ENCODE results near the gene HMOX1. TPM values are rescaled to one million over a fixed set of nuclear protein-coding genes. Genes with fewer than 3 reads are reported as not detected.
A peak's percentile ranks its signal among the peaks of the same experiment; 100 is the strongest.
"Not testable (repeated sequence)": the region's sequence is repeated elsewhere in the genome, so short reads cannot be mapped to it uniquely, and the experiment has no call there.

Gene HMOX1
- total and polyA plus RNA-seq, 2 of the 8 experiments (the other 6 are each of a cell fraction or from before 2014, with no cell fraction given): 25.0 to 41.6 TPM

- H2BK15ac ChIP-seq (ENCODE audit: low read length); H3K9me3 ChIP-seq (ENCODE audit: insufficient read depth in 2 of 2, low read depth in 1 of 2, low read length in 1 of 2); H3K14ac ChIP-seq (ENCODE audit: insufficient read length); H3K4me2 ChIP-seq (ENCODE audit: insufficient read depth in 1 of 2, low read depth in 2 of 2, low read length in 2 of 2); H4K20me1 ChIP-seq (replicated peaks in 1 of 2; ENCODE audit: control insufficient read depth in 1 of 2, insufficient read depth in 2 of 2, low read length in 2 of 2); H3K79me2 ChIP-seq (ENCODE audit: control insufficient read depth in 1 of 2, insufficient read depth in 2 of 2, low read length in 2 of 2); H2AFZ ChIP-seq (ENCODE audit: low read length); H3K4ac ChIP-seq (replicated peaks; ENCODE audit: insufficient read length, low read depth, low read length); H2BK20ac ChIP-seq (ENCODE audit: low read length); H3K23ac ChIP-seq (ENCODE audit: insufficient read length); H3K27me3 ChIP-seq (replicated peaks in 1 of 4; ENCODE audit: control insufficient read depth in 3 of 4, extremely low read depth in 1 of 4, insufficient read depth in 3 of 4, low read length in 3 of 4); H4K91ac ChIP-seq (replicated peaks; ENCODE audit: insufficient read length, low read length); H3K4me3 ChIP-seq (ENCODE audit: extremely low read depth in 1 of 4, insufficient read depth in 2 of 4, low read depth in 3 of 4, low read length in 4 of 4); H4K5ac ChIP-seq (ENCODE audit: insufficient read length, low read depth, low read length); FAIRE-seq; H3K36me3 ChIP-seq (ENCODE audit: control insufficient read depth in 2 of 4, insufficient read depth in 4 of 4, low read length in 3 of 4); H2BK5ac ChIP-seq (ENCODE audit: low read depth, low read length); H3K4me1 ChIP-seq (replicated peaks in 1 of 4; ENCODE audit: control insufficient read depth in 3 of 4, insufficient read depth in 4 of 4, low read length in 3 of 4); H3K18ac ChIP-seq (ENCODE audit: extremely low read depth, low read length); H3K56ac ChIP-seq (replicated peaks; ENCODE audit: insufficient read length, low read depth, low read length); H3K27ac ChIP-seq (ENCODE audit: low read depth, low read length); H4K8ac ChIP-seq (ENCODE audit: extremely low read depth, insufficient read depth, low read length); H3K23me2 ChIP-seq (ENCODE audit: low read depth, low read length); H2BK120ac ChIP-seq (replicated peaks; ENCODE audit: low read depth, low read length); H2BK12ac ChIP-seq (ENCODE audit: low read depth, low read length); H3K79me1 ChIP-seq (ENCODE audit: low read depth, low read length); H3K9ac ChIP-seq (replicated peaks in 1 of 4; ENCODE audit: extremely low read depth in 1 of 4, low read depth in 3 of 4, low read length in 3 of 4); DNase-seq (ENCODE audit: low read depth in 1 of 2, low spot score in 2 of 2): not testable (repeated sequence)
- WGBS, 2 experiments (ENCODE audit: extremely low coverage in 1 of 2, insufficient coverage in 1 of 2, insufficient read length in 1 of 2, insufficient replicate concordance in 2 of 2, low coverage in 1 of 2, low lambda C conversion rate in 2 of 2, missing lambda C conversion rate in 1 of 2): 95% methylated on average over 7 of the region's 7 CpGs; no CpG with 5 or more reads in 1 of the 2 experiments
- H2AK5ac ChIP-seq (ENCODE audit: low read depth, low read length): 0 out of 2 replicates have a peak overlapping the region, but pooled peaks have one; percentile 53
- ChIA-PET POLR2A (ENCODE audit: partially characterized antibody) (interaction anchor here (2.5 kb wide), 1 partner anchor 50 kb away, joined by 7 read pairs; no protein-coding TSS in a partner anchor), CTCF (ENCODE audit: partially characterized antibody) (interaction anchor here (1.2 kb wide), 2 partner anchors 8 to 11 kb away, joined by 3 to 5 read pairs; no protein-coding TSS in a partner anchor)
Measured at GRCh38 chr22:35364230-35364629, 16.7 kb upstream of the HMOX1 start.
